HepG2 (cell line): ENCODE results near the gene CPT1A. TPM values are rescaled to one million over a fixed set of nuclear protein-coding genes. Genes with fewer than 3 reads are reported as not detected.

Source experiments
- ATAC-seq: fragments of 200-7000 bp; cut with Tn5 transposase; 3 replicates; pipeline ENCODE4 v1.9.1; 2020; ENCODE audit warnings: mild to moderate bottlenecking, moderate library complexity
- BruUV-seq: library from RNA; stranded (reverse); fragments of 400-500 nt; replicated peaks from 2 replicates; lab custom pipeline; 2021; lab: Mats Ljungman, UMichigan
- CTCF ChIA-PET: fragments of 300-600 bp; formaldehyde crosslinking; extraction: SDS; loops from one replicate; lab custom pipeline; 2021; ENCODE audit warnings: low total read pairs, inconsistent platforms, low intra/inter-chr PET ratio; lab: Yijun Ruan, JAX
- POLR2A ChIA-PET: fragments of 350-600 bp; sonication (Branson Sonifier 250); formaldehyde crosslinking; loops from one replicate; lab custom pipeline; 2020; ENCODE audit warnings: antibody characterized with exemption, inconsistent platforms; lab: Yijun Ruan, JAX
- DNase-seq: peaks from one replicate; pipeline ENCODE4 v3.0.0-alpha.2; 2015; ENCODE audit warnings: low spot score
- FAIRE-seq: peaks from 3 replicates; lab custom pipeline; 2011; peaks lifted over from hg19 to GRCh38; lab: Jason Lieb, UNC
- H2AFZ ChIP-seq: one replicate; pipeline ENCODE4 v1.6.1; 2011; ENCODE audit warnings: low read length, inconsistent platforms
- H3K27ac ChIP-seq: fragments of 300-600 bp; 3 replicates; pipeline ENCODE4 v1.8.0; 2011; ENCODE audit warnings: mixed run types, mild to moderate bottlenecking, mixed read lengths, low read length, inconsistent platforms; ENCODE audit not compliant: insufficient read depth; ENCODE audit errors: extremely low read length
- H3K27me3 ChIP-seq, 2 experiments: fragments of 200-600 bp in 1 of 2; 2 replicates in 1 of 2; 3 replicates in 1 of 2; pipeline versions ENCODE4 v1.6.0 to v1.8.0; 2011; ENCODE audit warnings: low read length in 2 of 2, mild to moderate bottlenecking in 2 of 2, moderate library complexity in 2 of 2, inconsistent platforms in 1 of 2; ENCODE audit not compliant: insufficient read depth in 2 of 2, control insufficient read depth in 1 of 2
- H3K36me3 ChIP-seq, 2 experiments: fragments of 200-600 bp in 1 of 2; replicated peaks in 1 of 2; 2 replicates in 1 of 2; 3 replicates in 1 of 2; pipeline versions ENCODE4 v1.5.1 to v1.8.0; 2011; ENCODE audit warnings: low read length in 2 of 2, inconsistent platforms in 1 of 2; ENCODE audit not compliant: insufficient read depth in 2 of 2, control insufficient read depth in 1 of 2
- H3K4me1 ChIP-seq: 2 replicates; pipeline ENCODE4 v1.5.1; 2012; ENCODE audit warnings: low read length, inconsistent platforms; ENCODE audit not compliant: insufficient read depth
- H3K4me2 ChIP-seq: 2 replicates; pipeline ENCODE4 v1.6.0; 2011; ENCODE audit warnings: low read depth, low read length, inconsistent platforms
- H3K4me3 ChIP-seq, 3 experiments: fragments of 200-600 bp in 1 of 3; sonication (generic), shearing (Covaris generic) in 1 of 3; replicated peaks in 1 of 3; 2 replicates each; pipeline ENCODE4 v1.5.1; 2011 to 2016; ENCODE audit warnings: low read length in 3 of 3, inconsistent platforms in 2 of 3, low read depth in 2 of 3, mild to moderate bottlenecking in 2 of 3, control low read depth in 1 of 3, mixed read lengths in 1 of 3; ENCODE audit not compliant: insufficient read depth in 1 of 3
- H3K79me2 ChIP-seq: one replicate; pipeline ENCODE4 v1.6.1; 2011; ENCODE audit warnings: low read length, inconsistent platforms; ENCODE audit not compliant: insufficient read depth
- H3K9ac ChIP-seq: 2 replicates; pipeline ENCODE4 v1.6.0; 2011; ENCODE audit warnings: mild to moderate bottlenecking, low read depth, low read length, inconsistent platforms; ENCODE audit not compliant: insufficient read depth
- H3K9me3 ChIP-seq: 2 replicates; pipeline ENCODE4 v1.5.1; 2012; ENCODE audit warnings: mild to moderate bottlenecking, low read length
- H4K20me1 ChIP-seq: 2 replicates; pipeline ENCODE4 v1.6.0; 2011; ENCODE audit warnings: inconsistent platforms, mild to moderate bottlenecking, low read length, moderate library complexity; ENCODE audit not compliant: insufficient read depth
- GATAD2A ChIP-seq: IDR thresholded peaks from 2 replicates; pipeline ENCODE4 v1.6.1; 2016
- NR3C1 ChIP-seq: sonication (generic); formaldehyde crosslinking; IDR thresholded peaks from 2 replicates; pipeline ENCODE4 v1.4.0; 2020; ENCODE audit warnings: missing genetic modification reagents
- PRPF4 ChIP-seq: fragments of 200-400 bp; formaldehyde crosslinking; IDR thresholded peaks from 2 replicates; pipeline ENCODE4 v1.6.1; 2016; ENCODE audit warnings: low read length, low read depth; ENCODE audit not compliant: poor library complexity, severe bottlenecking
- STAG1 ChIP-seq: sonication (generic); formaldehyde crosslinking; IDR thresholded peaks from 2 replicates; pipeline ENCODE4 v1.4.0; 2020; ENCODE audit warnings: missing genetic modification reagents
- TCF7 ChIP-seq: sonication (generic); IDR thresholded peaks from 2 replicates; pipeline ENCODE4 v1.6.1; 2016; ENCODE audit warnings: antibody characterized with exemption, low read depth
- ZBTB42 ChIP-seq: sonication (generic); formaldehyde crosslinking; IDR thresholded peaks from 2 replicates; pipeline ENCODE4 v1.5.0; 2020; ENCODE audit warnings: mild to moderate bottlenecking, missing genetic modification reagents
- WGBS: methylation state at CpG from one replicate; pipeline ENCODE4 v1.1.6; 2017; ENCODE audit warnings: low lambda C conversion rate; 5-methylcytosine and 5-hydroxymethylcytosine counted together
- in situ Hi-C: cut with HindIII; loops from 2 replicates; pipeline ENCODE4 v1.10.0; 2017; ENCODE audit warnings: low pct_unique_long_range_greater_than_20kb; ENCODE audit not compliant: extremely low pct_ligation_motif_present
- intact Hi-C: fragments of 100-400 bp; cut with micrococcal nuclease; formaldehyde crosslinking; loops from one replicate; pipeline ENCODE4 v1.10.0; 2022; ENCODE audit not compliant: unreplicated experiment
- polyA plus RNA-seq, 8 experiments: library from polyadenylated mRNA; depleted of rRNA in 3 of 8; stranded (reverse) in 7 of 8; unstranded in 1 of 8; fragments of >200 nt; fragmentation: Illumina TruSeq in 4 of 8; extraction: Trizol in 4 of 8; gene quantifications; 2 replicates each; pipeline versions ENCODE4 v1.2.1 to v1.2.3, GENCODE V29; 2011 to 2016; ENCODE audit warnings: low read depth in 4 of 8, missing spikeins in 1 of 8, mixed read lengths in 1 of 8; ENCODE audit not compliant: insufficient read depth in 1 of 8
- total RNA-seq, 5 experiments: library from RNA; depleted of rRNA; stranded (reverse); fragments of >200 nt; fragmentation: Illumina TruSeq; extraction: Trizol; gene quantifications; 2 replicates each; pipeline ENCODE4 v1.2.3, GENCODE V29; 2016; ENCODE audit warnings: low read depth in 1 of 5
- TF ChIP-seq, protein P1 (sequence below): sonication (generic); formaldehyde crosslinking; IDR thresholded peaks from 2 replicates; pipeline ENCODE4 v1.5.0; 2020; ENCODE audit warnings: mild to moderate bottlenecking, missing genetic modification reagents, moderate library complexity

The CPT1A gene
- total and polyA plus RNA-seq, 2 of the 13 experiments (the other 11 are each of a cell fraction or from before 2014, with no cell fraction given): 7.0 to 7.1 TPM

DNA sequence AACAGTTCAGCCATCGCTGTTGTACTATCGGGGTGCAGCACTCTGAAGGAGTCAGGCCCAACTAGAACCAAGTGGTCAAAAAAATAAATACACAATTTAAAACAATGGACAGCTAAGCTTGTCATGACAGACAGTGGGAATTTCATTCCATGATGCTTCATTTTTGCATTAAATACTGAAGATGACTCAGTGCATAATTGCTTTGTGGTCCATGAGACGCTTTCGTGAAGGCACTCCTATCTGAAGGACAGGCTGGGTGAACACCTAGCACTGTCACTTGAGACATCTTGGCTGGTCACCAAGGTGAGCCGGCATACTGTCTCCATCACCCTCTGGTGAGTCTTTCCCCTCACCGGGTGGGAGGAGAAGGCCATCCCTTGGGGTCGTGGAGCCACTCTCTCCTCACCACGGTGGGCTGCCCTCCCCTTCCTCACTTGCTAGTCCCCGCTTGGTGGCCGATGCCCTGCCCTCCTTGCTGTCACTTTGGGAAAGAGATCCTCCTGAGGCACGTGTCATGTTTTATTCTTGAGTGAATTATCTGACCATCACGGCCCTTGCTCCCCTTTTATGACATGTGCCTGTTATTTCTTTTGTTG, 85.4 kb downstream of the CPT1A start:
- POLR2A ChIA-PET: no interaction called here
- WGBS: 85% methylated on average over 7 of the region's 12 CpGs

DNA sequence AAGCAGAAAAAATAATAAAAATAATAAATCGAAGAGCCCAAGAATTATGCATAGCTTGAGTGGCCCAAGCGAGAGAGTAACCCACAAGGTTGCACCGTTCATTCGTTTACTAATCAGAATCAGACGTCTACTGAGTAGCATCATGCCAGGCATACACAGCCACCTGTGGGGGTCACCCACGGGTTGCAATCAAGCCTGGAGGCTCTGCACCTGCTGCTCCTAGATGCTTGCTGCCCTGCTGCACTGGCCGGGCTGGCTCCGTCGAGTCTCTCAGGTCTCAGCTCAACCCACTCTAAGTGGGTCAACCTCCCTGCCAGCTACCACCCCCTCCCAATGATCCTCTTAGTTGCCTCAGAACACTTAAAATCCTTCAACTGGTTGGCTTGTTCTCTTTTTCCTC, 88.4 kb downstream of the CPT1A start:
- FAIRE-seq: no peak
- Histone ChIP-seq H2AFZ (no peak overlapping the region), H3K9me3 (no peaks in the 10 kb centered on the region), H3K4me1 (no peaks in the 10 kb centered on the region), H3K79me2 (no peaks in the 10 kb centered on the region), H3K9ac (no peak overlapping the region), H3K27ac (no peak overlapping the region), H3K27me3 (no peaks in the 10 kb centered on the region), H3K4me2 (no peak overlapping the region), H3K4me3 (no peak overlapping the region), H4K20me1 (no peaks in the 10 kb centered on the region), H3K36me3 (no peaks in the 10 kb centered on the region; a peak in 1 of 5 replicates)
- BruUV-seq: no TSS peak
- in situ Hi-C loops: no loop called here
- WGBS: 70% methylated on average over 9 of the region's 9 CpGs
- DNase-seq: no peak
- CTCF ChIA-PET: no interaction called here
- intact Hi-C loops: no loop called here
- TF ChIP-seq, protein P1, sequence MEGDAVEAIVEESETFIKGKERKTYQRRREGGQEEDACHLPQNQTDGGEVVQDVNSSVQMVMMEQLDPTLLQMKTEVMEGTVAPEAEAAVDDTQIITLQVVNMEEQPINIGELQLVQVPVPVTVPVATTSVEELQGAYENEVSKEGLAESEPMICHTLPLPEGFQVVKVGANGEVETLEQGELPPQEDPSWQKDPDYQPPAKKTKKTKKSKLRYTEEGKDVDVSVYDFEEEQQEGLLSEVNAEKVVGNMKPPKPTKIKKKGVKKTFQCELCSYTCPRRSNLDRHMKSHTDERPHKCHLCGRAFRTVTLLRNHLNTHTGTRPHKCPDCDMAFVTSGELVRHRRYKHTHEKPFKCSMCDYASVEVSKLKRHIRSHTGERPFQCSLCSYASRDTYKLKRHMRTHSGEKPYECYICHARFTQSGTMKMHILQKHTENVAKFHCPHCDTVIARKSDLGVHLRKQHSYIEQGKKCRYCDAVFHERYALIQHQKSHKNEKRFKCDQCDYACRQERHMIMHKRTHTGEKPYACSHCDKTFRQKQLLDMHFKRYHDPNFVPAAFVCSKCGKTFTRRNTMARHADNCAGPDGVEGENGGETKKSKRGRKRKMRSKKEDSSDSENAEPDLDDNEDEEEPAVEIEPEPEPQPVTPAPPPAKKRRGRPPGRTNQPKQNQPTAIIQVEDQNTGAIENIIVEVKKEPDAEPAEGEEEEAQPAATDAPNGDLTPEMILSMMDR (CRISPR knock-in tag): peak; percentile 28; the same call in 1 of the 2 replicates
- TF ChIP-seq NR3C1 (CRISPR knock-in tag) (no peak), STAG1 (CRISPR knock-in tag) (peak; percentile 37)
- no peak; the same call in 2 of the 3 replicates for ATAC-seq
- POLR2A ChIA-PET: no interaction called here

More for the DNA sequence above, 85.4 kb downstream of the CPT1A start:
- no peak for FAIRE-seq
- no peak for TF ChIP-seq ZBTB42 (CRISPR knock-in tag)
- no peak for TF ChIP-seq PRPF4
- no peak for TF ChIP-seq GATAD2A (CRISPR knock-in tag)
- TF ChIP-seq TCF7: no peak
- H2AFZ ChIP-seq: no peak overlapping the region
- in situ Hi-C loops: no loop called here
- H3K27ac ChIP-seq: no peak overlapping the region
- CTCF ChIA-PET: no interaction called here
- DNase-seq: no peak
- H3K36me3 ChIP-seq: peaks cover 0 to 2% of the 10 kb centered on the region in 2 experiments; a peak in 2 of 5 replicates
- BruUV-seq: TSS peak; percentile 65
- no peaks in the 10 kb centered on the region for H3K27me3 ChIP-seq
- ATAC-seq: no peak
- H3K4me1 ChIP-seq: no peaks in the 10 kb centered on the region
- H3K79me2 ChIP-seq: no peaks in the 10 kb centered on the region
- H3K9me3 ChIP-seq: no peaks in the 10 kb centered on the region
- H3K9ac ChIP-seq: no peak overlapping the region
- no peak overlapping the region for H3K4me3 ChIP-seq
- intact Hi-C loops: no loop called here
- H4K20me1 ChIP-seq: no peaks in the 10 kb centered on the region
- H3K4me2 ChIP-seq: no peak overlapping the region
